ENCODE data around the gene FILIP1. TPM values are rescaled to one million over a fixed set of nuclear protein-coding genes. Genes with fewer than 3 reads are reported as not detected.

FILIP1 gene
- polyA plus RNA-seq, 2 of the 4 experiments (the other 2 are of a cell fraction): 2.3 to 15.6 TPM

DNA sequence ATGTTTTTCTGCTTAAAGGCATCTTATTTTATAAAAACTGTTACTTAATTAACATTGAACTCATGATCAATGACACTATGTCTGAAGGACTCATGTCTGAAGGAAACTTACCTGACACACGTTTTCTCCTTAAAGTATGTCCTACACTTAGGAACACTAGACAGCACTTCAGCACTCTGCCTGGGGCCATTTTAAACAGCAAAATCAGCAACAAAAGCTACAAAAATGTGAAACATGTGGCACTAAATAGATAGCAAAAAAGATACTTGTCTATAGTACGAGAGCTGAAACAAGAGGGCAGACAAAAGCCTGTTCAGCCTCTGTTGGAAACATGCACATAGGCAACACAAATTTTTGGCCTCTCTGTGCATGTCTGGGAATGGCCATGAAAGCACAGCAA is 115.5 kb downstream of the FILIP1 start (continued):
- TF ChIP-seq POLR2AphosphoS2 (conservative IDR thresholded peaks at IDR 0.05; ENCODE audit: low read length) (no peak), HES2 (IDR thresholded peaks at IDR 0.05) (no peak)

- no peak overlapping the region for H3K4me2 ChIP-seq
- FAIRE-seq (no peak), ATAC-seq (no peak), DNase-seq (ENCODE audit: low read depth in 1 of 2, low spot score in 1 of 2) (no peak)
- peak overlapping the region; percentile 61 to 76; a peak in 4 of 6 replicates for H3K27ac ChIP-seq
- no peak overlapping the region for H3K4me3 ChIP-seq
- ChIA-PET POLR2A (no interaction called here), CTCF (interaction anchor here (1.5 kb wide), 1 partner anchor 16 kb away, joined by 4 read pairs; no protein-coding TSS in a partner anchor)
- WGBS (ENCODE audit: missing lambda C conversion rate): 89% methylated on average over 3 of the region's 3 CpGs
- no peaks in the 10 kb centered on the region for H3K9me3 ChIP-seq
- TF ChIP-seq, protein P1, sequence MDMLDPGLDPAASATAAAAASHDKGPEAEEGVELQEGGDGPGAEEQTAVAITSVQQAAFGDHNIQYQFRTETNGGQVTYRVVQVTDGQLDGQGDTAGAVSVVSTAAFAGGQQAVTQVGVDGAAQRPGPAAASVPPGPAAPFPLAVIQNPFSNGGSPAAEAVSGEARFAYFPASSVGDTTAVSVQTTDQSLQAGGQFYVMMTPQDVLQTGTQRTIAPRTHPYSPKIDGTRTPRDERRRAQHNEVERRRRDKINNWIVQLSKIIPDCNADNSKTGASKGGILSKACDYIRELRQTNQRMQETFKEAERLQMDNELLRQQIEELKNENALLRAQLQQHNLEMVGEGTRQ (IDR thresholded peaks at IDR 0.05): no peak
- TF ChIP-seq CHD2 (IDR thresholded peaks at IDR 0.05; ENCODE audit: low read length, partially characterized antibody) (no peak), GATA3 (IDR thresholded peaks at IDR 0.05; ENCODE audit: borderline replicate concordance) (no peak), CHD4 (IDR thresholded peaks at IDR 0.05; ENCODE audit: borderline replicate concordance) (no peak), PHF8 (IDR thresholded peaks at IDR 0.05; ENCODE audit: borderline replicate concordance, low read depth) (no peak), SMC3 (IDR thresholded peaks at IDR 0.05) (no peak), EP300 (IDR thresholded peaks at IDR 0.05) (no peak), EHF (CRISPR knock-in tag; IDR thresholded peaks at IDR 0.05) (no peak), HOXB5 (CRISPR knock-in tag; IDR thresholded peaks at IDR 0.05) (no peak), BHLHE40 (IDR thresholded peaks at IDR 0.05; ENCODE audit: low read depth, low read length) (no peak), NFE2L2 (conservative IDR thresholded peaks at IDR 0.05; ENCODE audit: low read length) (no peak), ZC3H11A (IDR thresholded peaks at IDR 0.05) (no peak), POLR2A (IDR thresholded peaks at IDR 0.05; ENCODE audit: low read length) (no peak), ZFP36 (IDR thresholded peaks at IDR 0.05; ENCODE audit: borderline replicate concordance, partially characterized antibody) (no peak), ZNF302 (CRISPR knock-in tag; IDR thresholded peaks at IDR 0.05) (no peak), HDAC2 (IDR thresholded peaks at IDR 0.05) (no peak)
- TF ChIP-seq, protein P2, sequence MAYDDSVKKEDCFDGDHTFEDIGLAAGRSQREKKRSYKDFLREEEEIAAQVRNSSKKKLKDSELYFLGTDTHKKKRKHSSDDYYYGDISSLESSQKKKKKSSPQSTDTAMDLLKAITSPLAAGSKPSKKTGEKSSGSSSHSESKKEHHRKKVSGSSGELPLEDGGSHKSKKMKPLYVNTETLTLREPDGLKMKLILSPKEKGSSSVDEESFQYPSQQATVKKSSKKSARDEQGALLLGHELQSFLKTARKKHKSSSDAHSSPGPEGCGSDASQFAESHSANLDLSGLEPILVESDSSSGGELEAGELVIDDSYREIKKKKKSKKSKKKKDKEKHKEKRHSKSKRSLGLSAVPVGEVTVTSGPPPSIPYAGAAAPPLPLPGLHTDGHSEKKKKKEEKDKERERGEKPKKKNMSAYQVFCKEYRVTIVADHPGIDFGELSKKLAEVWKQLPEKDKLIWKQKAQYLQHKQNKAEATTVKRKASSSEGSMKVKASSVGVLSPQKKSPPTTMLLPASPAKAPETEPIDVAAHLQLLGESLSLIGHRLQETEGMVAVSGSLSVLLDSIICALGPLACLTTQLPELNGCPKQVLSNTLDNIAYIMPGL (CRISPR knock-in tag; IDR thresholded peaks at IDR 0.05; ENCODE audit: borderline replicate concordance): no peak
- TF ChIP-seq, protein P3, sequence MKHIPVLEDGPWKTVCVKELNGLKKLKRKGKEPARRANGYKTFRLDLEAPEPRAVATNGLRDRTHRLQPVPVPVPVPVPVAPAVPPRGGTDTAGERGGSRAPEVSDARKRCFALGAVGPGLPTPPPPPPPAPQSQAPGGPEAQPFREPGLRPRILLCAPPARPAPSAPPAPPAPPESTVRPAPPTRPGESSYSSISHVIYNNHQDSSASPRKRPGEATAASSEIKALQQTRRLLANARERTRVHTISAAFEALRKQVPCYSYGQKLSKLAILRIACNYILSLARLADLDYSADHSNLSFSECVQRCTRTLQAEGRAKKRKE (CRISPR knock-in tag; IDR thresholded peaks at IDR 0.05; ENCODE audit: low read depth): no peak
- TF ChIP-seq, protein P4, sequence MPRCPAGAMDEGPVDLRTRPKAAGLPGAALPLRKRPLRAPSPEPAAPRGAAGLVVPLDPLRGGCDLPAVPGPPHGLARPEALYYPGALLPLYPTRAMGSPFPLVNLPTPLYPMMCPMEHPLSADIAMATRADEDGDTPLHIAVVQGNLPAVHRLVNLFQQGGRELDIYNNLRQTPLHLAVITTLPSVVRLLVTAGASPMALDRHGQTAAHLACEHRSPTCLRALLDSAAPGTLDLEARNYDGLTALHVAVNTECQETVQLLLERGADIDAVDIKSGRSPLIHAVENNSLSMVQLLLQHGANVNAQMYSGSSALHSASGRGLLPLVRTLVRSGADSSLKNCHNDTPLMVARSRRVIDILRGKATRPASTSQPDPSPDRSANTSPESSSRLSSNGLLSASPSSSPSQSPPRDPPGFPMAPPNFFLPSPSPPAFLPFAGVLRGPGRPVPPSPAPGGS (IDR thresholded peaks at IDR 0.05): no peak
- TF ChIP-seq, protein P5, sequence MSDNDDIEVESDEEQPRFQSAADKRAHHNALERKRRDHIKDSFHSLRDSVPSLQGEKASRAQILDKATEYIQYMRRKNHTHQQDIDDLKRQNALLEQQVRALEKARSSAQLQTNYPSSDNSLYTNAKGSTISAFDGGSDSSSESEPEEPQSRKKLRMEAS (IDR thresholded peaks at IDR 0.05): no peak
- peaks cover 55% of the 10 kb centered on the region for H3K4me1 ChIP-seq
These were observed 116.2 kb downstream of the FILIP1 start for GRCh38 chr6:75377386-75377785.

Measured in A549 (cell line).